GM12875 (cell line): Measurements from ENCODE around the gene DGKI.

ENCODE experiments used
- H3K4me3 ChIP-seq: one replicate; pipeline ENCODE4 v1.5.1; 2011; ENCODE audit warnings: low read depth, low read length, control low read depth
- CTCF ChIP-seq: IDR thresholded peaks from 2 replicates; pipeline ENCODE4 v1.5.1; 2011; ENCODE audit warnings: low read depth, mild to moderate bottlenecking, control low read depth, inconsistent platforms, low read length, moderate library complexity, borderline replicate concordance; ENCODE audit not compliant: insufficient read depth

Gene DGKI

GRCh38 chr7:137871170-137871915, 24.6 kb upstream of the DGKI start:
- no peak overlapping the region for H3K4me3 ChIP-seq
- TF ChIP-seq CTCF = no peak

- no peak overlapping the region for H3K4me3 ChIP-seq
- TF ChIP-seq CTCF = no peak
Observed at GRCh38 chr7:137870684-137871083, 23.9 kb upstream of the DGKI start.

GRCh38 chr7:137870078-137870477, 23.3 kb upstream of the DGKI start:
- no peak overlapping the region for H3K4me3 ChIP-seq
- TF ChIP-seq CTCF = no peak

- TF ChIP-seq CTCF = no peak
- no peak overlapping the region for H3K4me3 ChIP-seq
Observed at GRCh38 chr7:137869260-137869659, 22.5 kb upstream of the DGKI start.

- no peak overlapping the region for H3K4me3 ChIP-seq
- no peak for TF ChIP-seq CTCF
Observed at GRCh38 chr7:137867289-137867688, 20.5 kb upstream of the DGKI start.

GRCh38 chr7:137865764-137866163, 19.0 kb upstream of the DGKI start:
- TF ChIP-seq CTCF = no peak
- H3K4me3 ChIP-seq = no peak overlapping the region

- TF ChIP-seq CTCF = no peak
- no peak overlapping the region for H3K4me3 ChIP-seq
Observed at GRCh38 chr7:137862964-137863363, 16.2 kb upstream of the DGKI start.
